Measurements from ENCODE around the gene PSD4. TPM values are rescaled to one million over a fixed set of nuclear protein-coding genes. Genes with fewer than 3 reads are reported as not detected.

PSD4 gene
- total RNA-seq, 2 donors from 2014 or later, result 174 to 200 TPM

- peaks cover 3 to 4% of the 10 kb centered on the region in 2 donors for H3K9me3 Mint-ChIP-seq
- H3K27me3 Mint-ChIP-seq (ENCODE audit: low read depth), result no peaks in the 10 kb centered on the region
- H3K4me1 Mint-ChIP-seq (ENCODE audit: low read depth), result peaks cover 74% of the 10 kb centered on the region
- peak overlapping the region; percentile 73 to 88 for H3K4me3 Mint-ChIP-seq
- peaks cover 3 to 9% of the 10 kb centered on the region in 2 donors for H3K36me3 Mint-ChIP-seq (ENCODE audit: insufficient read depth in 2 of 2)
- ATAC-seq (replicated peaks in 1 of 2), result peak; percentile 73 to 87
- DNase-seq, result peak; percentile 36 to 60
- peak overlapping the region; percentile 97 for H3K27ac Mint-ChIP-seq
Observed at GRCh38 chr2:113167115-113167932, 6.4 kb upstream of the PSD4 start.

DNA sequence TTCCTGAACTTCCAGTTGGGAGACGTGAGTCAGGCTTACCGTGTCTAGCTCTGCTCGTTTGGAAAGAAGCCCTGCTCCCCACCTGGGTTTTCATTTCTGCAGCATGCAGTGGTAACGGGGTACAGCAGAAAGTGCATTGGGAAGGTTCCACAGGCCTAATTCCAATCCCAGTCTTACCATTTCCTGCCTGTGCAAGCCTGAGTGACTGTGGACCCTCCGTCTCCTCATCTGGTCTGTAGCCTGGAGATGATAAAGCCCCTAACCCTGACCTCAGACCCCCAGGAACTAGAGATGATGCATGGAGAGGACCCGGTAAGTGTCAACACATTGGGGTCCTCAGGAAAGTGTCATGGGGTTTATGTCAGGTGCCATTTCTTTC lies 5.8 kb upstream of the PSD4 start:
- Mint-ChIP-seq H3K9me3 (peaks cover 3 to 4% of the 10 kb centered on the region in 2 donors), H3K36me3 (ENCODE audit: insufficient read depth in 2 of 2) (peaks cover 3 to 9% of the 10 kb centered on the region in 2 donors), H3K4me3 (peak overlapping the region; percentile 73 to 88), H3K27ac (peak overlapping the region; percentile 97), H3K4me1 (ENCODE audit: low read depth) (peaks cover 74% of the 10 kb centered on the region), H3K27me3 (ENCODE audit: low read depth) (no peaks in the 10 kb centered on the region)
- ATAC-seq (replicated peaks in 1 of 2), result no peak
- DNase-seq, result no peak

DNA sequence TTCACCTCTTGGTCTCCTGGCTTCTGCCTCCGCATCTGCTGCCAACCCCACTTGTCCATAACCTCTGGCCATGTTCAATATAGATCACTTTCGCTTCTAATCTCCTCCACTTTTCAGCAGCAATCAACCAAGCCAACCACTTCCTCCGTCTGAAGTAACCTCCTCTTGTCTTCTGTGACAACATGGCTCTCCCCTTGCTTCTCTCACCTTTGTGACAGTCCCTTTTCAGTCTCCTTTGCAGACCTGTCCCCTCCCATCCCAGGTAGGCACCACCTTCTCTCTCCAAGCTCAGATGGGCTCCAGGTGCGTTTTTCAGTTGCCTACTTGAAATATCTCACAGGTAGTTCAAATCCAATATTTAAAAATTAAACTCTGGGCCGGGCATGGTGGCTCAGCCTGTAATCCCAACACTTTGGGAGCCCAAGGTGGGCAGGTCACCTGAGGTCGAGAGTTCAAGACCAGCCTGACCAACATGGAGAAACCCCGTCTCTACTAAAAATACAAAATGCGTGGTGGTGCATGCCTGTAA lies 4.7 kb upstream of the PSD4 start:
- Mint-ChIP-seq H3K36me3 (ENCODE audit: insufficient read depth in 2 of 2) (peaks cover 6 to 9% of the 10 kb centered on the region in 2 donors), H3K9me3 (peaks cover 3 to 4% of the 10 kb centered on the region in 2 donors), H3K27ac (peak overlapping the region; percentile 69), H3K4me3 (peak overlapping the region; percentile 73 to 88), H3K27me3 (ENCODE audit: low read depth) (no peaks in the 10 kb centered on the region), H3K4me1 (ENCODE audit: low read depth) (peaks cover 82% of the 10 kb centered on the region)
- peak; percentile 31 to 43 for DNase-seq
- ATAC-seq (replicated peaks in 1 of 2), result peak; percentile 14 to 19

- H3K27ac Mint-ChIP-seq, result peak overlapping the region; percentile 90
- H3K9me3 Mint-ChIP-seq, result peaks cover 3 to 4% of the 10 kb centered on the region in 2 donors
- ATAC-seq (replicated peaks in 1 of 2), result no peak
- DNase-seq, result no peak
- H3K36me3 Mint-ChIP-seq (ENCODE audit: insufficient read depth in 2 of 2), result peaks cover 6 to 9% of the 10 kb centered on the region in 2 donors
- peak overlapping the region; percentile 29 to 54 for H3K4me3 Mint-ChIP-seq
- no peaks in the 10 kb centered on the region for H3K27me3 Mint-ChIP-seq (ENCODE audit: low read depth)
- peaks cover 77% of the 10 kb centered on the region for H3K4me1 Mint-ChIP-seq (ENCODE audit: low read depth)
Observed at GRCh38 chr2:113169586-113169985, 4.2 kb upstream of the PSD4 start.

GRCh38 chr2:113171334-113172075 lies 2.3 kb upstream of the PSD4 start:
- peak overlapping the region; percentile 1 to 14 for H3K4me3 Mint-ChIP-seq
- peak overlapping the region; percentile 67 for H3K27ac Mint-ChIP-seq
- peaks cover 3 to 4% of the 10 kb centered on the region in 2 donors for H3K9me3 Mint-ChIP-seq
- H3K27me3 Mint-ChIP-seq (ENCODE audit: low read depth), result no peaks in the 10 kb centered on the region
- DNase-seq (no peak), ATAC-seq (replicated peaks in 1 of 2) (no peak)
- H3K4me1 Mint-ChIP-seq (ENCODE audit: low read depth), result peaks cover 75% of the 10 kb centered on the region
- H3K36me3 Mint-ChIP-seq (ENCODE audit: insufficient read depth in 2 of 2), result peaks cover 9 to 17% of the 10 kb centered on the region in 2 donors

DNA sequence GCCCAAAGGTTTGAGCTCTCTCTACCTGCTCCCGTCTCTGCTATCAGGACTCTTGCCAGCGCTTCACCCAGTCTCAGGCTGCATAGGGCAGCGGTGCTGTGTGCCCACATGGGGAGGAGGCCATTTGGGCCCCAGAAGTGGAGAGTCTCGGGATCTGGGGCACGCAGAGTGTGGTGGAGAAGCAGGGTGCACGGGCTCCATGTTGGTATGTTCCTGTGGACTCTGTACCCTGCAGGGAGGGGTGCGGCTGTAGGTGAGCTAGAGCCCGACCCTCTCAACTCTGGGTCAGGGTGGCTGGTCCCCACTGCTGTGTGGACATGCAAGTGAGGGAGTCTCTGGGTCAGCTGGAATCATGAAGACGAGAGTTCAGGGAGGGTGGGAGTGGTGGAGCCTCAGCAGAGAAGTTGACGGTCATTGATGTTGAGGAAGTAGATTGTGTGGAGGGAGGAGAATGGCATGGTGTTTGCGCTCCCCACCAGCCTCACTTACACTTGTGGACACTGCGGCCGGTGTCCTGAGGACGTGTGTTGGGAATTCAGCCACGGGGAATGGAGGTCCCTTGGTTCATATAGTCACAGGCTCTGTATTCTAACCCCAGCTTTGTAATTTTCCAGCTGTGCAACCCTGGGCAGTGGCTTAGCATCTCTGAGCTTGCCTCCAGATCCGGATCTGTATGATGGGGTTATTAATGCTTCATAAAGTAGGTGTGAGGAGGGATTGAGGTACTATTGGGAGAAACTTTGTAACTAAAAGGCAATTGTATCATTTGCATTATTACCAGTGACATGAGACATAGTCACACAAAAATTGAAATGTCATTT lies 840 bp upstream of the PSD4 start:
- peaks cover 12 to 20% of the 10 kb centered on the region in 2 donors for H3K36me3 Mint-ChIP-seq (ENCODE audit: insufficient read depth in 2 of 2)
- peaks cover 3 to 4% of the 10 kb centered on the region in 2 donors for H3K9me3 Mint-ChIP-seq
- no peaks in the 10 kb centered on the region for H3K27me3 Mint-ChIP-seq (ENCODE audit: low read depth)
- H3K27ac Mint-ChIP-seq, result peak overlapping the region; percentile 91
- DNase-seq (no peak), ATAC-seq (replicated peaks in 1 of 2) (no peak)
- peak overlapping the region; percentile 78 to 89 for H3K4me3 Mint-ChIP-seq
- H3K4me1 Mint-ChIP-seq (ENCODE audit: low read depth), result peaks cover 75% of the 10 kb centered on the region

- Mint-ChIP-seq H3K9me3 (peaks cover 2 to 3% of the 10 kb centered on the region in 2 donors), H3K36me3 (ENCODE audit: insufficient read depth in 2 of 2) (peaks cover 12 to 29% of the 10 kb centered on the region in 2 donors), H3K27me3 (ENCODE audit: low read depth) (no peaks in the 10 kb centered on the region), H3K27ac (peak overlapping the region; percentile 91), H3K4me1 (ENCODE audit: low read depth) (peaks cover 76% of the 10 kb centered on the region), H3K4me3 (peak overlapping the region; percentile 78 to 89)
- no peak for DNase-seq
- ATAC-seq (replicated peaks in 1 of 2), result no peak
Observed at GRCh38 chr2:113174376-113174750, 592 bp downstream of the PSD4 start.

GRCh38 chr2:113175042-113175628 lies 1.4 kb downstream of the PSD4 start:
- Mint-ChIP-seq H3K36me3 (ENCODE audit: insufficient read depth in 2 of 2) (peaks cover 12 to 26% of the 10 kb centered on the region in 2 donors), H3K4me1 (ENCODE audit: low read depth) (peaks cover 76% of the 10 kb centered on the region)
- ATAC-seq (replicated peaks in 1 of 2), result peak; percentile 74 to 75

GRCh38 chr2:113175736-113176695 lies 2.2 kb downstream of the PSD4 start:
- ATAC-seq (replicated peaks in 1 of 2) (no peak), DNase-seq (peak; percentile 48 to 49)
- Mint-ChIP-seq H3K4me3 (peak overlapping the region; percentile 78 to 89), H3K4me1 (ENCODE audit: low read depth) (peaks cover 82% of the 10 kb centered on the region), H3K9me3 (peaks cover 2 to 3% of the 10 kb centered on the region in 2 donors), H3K27ac (peak overlapping the region; percentile 80), H3K27me3 (ENCODE audit: low read depth) (no peaks in the 10 kb centered on the region), H3K36me3 (ENCODE audit: insufficient read depth in 2 of 2) (peaks cover 12 to 29% of the 10 kb centered on the region in 2 donors)

More at GRCh38 chr2:113175042-113175628, 1.4 kb downstream of the PSD4 start:
- Mint-ChIP-seq H3K27me3 (ENCODE audit: low read depth) (no peaks in the 10 kb centered on the region), H3K4me3 (peak overlapping the region; percentile 78 to 89), H3K27ac (peak overlapping the region; percentile 62), H3K9me3 (peaks cover 2 to 3% of the 10 kb centered on the region in 2 donors)
- DNase-seq, result peak; percentile 78 to 86

- peaks cover 11 to 26% of the 10 kb centered on the region in 2 donors for H3K36me3 Mint-ChIP-seq (ENCODE audit: insufficient read depth in 2 of 2)
- ATAC-seq (replicated peaks in 1 of 2), result no peak
Observed at GRCh38 chr2:113176696-113177355, 3.1 kb downstream of the PSD4 start.

More at GRCh38 chr2:113176696-113177355, 3.1 kb downstream of the PSD4 start:
- no peak for DNase-seq
- Mint-ChIP-seq H3K9me3 (no peaks in the 10 kb centered on the region), H3K4me3 (peak overlapping the region; percentile 78 to 89), H3K27me3 (ENCODE audit: low read depth) (no peaks in the 10 kb centered on the region), H3K4me1 (ENCODE audit: low read depth) (peaks cover 82% of the 10 kb centered on the region), H3K27ac (peak overlapping the region; percentile 80)

Measured in activated T-cell treated with anti-CD3 and anti-CD28 coated beads, Interleukin-2, amount 50 U/mL, for 72 hours (primary cell).